ENCODE results near the gene PLXNB2.

DNA sequence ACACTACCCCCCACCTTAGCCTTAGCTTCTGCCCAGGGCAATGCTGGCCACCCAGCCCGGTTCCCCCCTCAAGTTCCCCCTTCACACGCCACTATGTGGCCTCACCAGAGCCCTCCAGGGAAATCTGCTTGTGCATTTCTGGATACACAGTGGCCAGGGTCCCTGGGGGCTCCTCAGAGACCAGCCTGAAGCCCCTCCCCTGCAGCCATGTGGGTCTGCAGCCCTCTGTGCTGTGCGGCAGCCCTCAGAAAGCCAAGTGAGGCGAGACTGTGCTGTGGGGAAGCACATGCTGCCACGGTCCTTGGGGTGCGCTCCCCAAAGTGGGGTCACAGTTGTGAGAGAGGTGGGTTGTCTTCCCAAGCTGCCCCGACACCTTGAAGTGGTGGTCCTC lies 2.1 kb upstream of the PLXNB2 start:
- no peak for TF ChIP-seq EZH2 (IDR thresholded peaks at IDR 0.05; ENCODE audit: borderline replicate concordance, low read depth, low read length, severe bottlenecking)
- TF ChIP-seq, protein P1, sequence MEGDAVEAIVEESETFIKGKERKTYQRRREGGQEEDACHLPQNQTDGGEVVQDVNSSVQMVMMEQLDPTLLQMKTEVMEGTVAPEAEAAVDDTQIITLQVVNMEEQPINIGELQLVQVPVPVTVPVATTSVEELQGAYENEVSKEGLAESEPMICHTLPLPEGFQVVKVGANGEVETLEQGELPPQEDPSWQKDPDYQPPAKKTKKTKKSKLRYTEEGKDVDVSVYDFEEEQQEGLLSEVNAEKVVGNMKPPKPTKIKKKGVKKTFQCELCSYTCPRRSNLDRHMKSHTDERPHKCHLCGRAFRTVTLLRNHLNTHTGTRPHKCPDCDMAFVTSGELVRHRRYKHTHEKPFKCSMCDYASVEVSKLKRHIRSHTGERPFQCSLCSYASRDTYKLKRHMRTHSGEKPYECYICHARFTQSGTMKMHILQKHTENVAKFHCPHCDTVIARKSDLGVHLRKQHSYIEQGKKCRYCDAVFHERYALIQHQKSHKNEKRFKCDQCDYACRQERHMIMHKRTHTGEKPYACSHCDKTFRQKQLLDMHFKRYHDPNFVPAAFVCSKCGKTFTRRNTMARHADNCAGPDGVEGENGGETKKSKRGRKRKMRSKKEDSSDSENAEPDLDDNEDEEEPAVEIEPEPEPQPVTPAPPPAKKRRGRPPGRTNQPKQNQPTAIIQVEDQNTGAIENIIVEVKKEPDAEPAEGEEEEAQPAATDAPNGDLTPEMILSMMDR (IDR thresholded peaks at IDR 0.05; ENCODE audit: borderline replicate concordance, extremely low read depth, low read length, poor library complexity, severe bottlenecking): no peak

All from DND-41 (cell line).